ENCODE data around the gene LSP1.

LSP1 gene

GRCh38 chr11:1893581-1894359, 40.9 kb downstream of the LSP1 start:
- DNase-seq: no peak

DNA sequence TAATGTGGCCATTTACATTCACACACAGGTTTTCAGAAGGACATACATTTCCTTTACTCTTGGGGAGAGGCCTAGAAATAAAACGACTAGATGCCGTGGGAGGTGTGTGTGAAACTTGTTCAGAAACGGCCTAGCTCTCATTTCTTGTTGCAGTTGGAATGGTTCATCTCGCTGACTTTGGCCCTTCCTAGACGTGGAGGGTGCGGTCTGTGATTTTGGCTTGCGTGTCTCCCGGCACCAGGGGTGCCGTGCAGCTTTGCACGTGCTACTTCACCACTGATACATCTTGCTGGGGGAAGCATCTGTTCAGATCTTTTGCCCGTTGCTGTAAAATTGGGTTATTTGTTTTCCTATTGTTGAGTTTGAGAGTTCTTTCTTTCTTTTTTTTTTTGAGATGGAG, 41.9 kb downstream of the LSP1 start:
- no peak for DNase-seq

- no peak for DNase-seq
Observed at GRCh38 chr11:1896468-1896867, 43.6 kb downstream of the LSP1 start.

GRCh38 chr11:1896923-1897322, 44.0 kb downstream of the LSP1 start:
- no peak for DNase-seq

GRCh38 chr11:1899090-1899489, 46.2 kb downstream of the LSP1 start:
- no peak for DNase-seq

DNA sequence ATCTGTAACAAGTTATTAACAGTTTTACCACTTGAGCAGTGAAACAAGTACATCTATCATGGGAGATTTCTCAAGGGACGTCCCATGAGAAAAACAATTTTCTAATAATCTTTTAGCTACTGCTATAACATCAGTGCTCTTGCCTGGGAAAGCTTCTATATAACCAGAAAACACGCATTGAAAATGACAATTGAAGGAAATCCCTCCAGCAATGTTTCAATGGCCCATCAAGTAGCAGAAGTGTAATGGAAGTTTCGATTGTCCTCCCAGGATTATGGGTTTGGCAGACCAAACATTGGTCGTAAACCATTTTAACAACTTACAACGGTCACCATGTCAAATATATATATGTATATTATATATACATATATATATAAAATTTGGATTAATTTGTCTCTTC, 46.8 kb downstream of the LSP1 start:
- DNase-seq: no peak

- DNase-seq: no peak
Observed at GRCh38 chr11:1906181-1906580, 53.3 kb downstream of the LSP1 start.

- no peak for DNase-seq
Observed at GRCh38 chr11:1906611-1907423, 53.9 kb downstream of the LSP1 start.

DNA sequence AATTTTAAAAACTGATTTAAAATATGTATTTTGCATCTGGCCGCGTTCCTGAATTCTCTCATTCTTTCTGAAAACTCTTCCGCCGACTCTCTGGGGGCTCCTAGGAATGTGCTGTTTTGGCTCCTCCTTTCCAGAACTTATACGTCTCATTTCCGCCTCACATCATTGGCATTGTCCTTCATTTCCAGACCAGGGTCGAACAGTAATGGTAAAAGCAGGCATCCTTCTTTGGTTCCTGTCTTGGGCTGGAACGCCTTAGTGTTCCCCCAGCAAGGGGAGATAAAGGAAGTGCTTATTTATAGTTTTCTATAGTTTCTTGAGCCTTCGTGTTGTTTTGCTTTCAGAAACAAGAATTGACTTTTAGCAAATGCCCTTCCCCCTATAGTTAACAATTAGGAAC, 55.7 kb downstream of the LSP1 start:
- DNase-seq: no peak

GRCh38 chr11:1909524-1909923, 56.6 kb downstream of the LSP1 start:
- DNase-seq: no peak

DNA sequence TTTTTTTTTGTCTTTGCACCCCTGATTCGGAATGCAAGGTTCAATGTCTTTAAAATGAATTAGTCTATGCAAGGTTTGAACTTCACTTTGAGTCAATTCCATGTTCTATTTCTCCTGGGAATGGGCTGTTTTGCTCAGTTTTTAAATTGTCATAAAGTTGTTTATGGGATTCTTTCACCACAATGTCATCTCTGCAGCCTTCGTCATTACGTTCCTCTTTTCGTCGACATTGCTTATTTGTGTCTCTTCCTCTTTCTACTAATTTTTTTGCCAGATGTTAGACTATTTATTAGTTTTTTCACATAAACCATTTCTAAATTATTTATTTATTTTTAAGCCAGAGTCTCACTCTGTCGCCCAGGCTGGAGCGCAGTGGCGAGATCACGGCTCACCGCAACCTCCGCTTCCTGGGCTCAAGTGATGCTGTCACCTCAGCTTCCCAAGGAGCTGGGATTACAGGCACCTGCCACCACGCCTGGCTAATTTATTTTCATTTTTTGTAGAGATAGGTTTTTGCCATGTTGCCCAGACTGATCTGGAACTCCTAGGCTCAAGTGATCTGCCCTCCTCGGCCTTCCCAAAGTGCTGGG, 59.5 kb downstream of the LSP1 start:
- no peak for DNase-seq

DNA sequence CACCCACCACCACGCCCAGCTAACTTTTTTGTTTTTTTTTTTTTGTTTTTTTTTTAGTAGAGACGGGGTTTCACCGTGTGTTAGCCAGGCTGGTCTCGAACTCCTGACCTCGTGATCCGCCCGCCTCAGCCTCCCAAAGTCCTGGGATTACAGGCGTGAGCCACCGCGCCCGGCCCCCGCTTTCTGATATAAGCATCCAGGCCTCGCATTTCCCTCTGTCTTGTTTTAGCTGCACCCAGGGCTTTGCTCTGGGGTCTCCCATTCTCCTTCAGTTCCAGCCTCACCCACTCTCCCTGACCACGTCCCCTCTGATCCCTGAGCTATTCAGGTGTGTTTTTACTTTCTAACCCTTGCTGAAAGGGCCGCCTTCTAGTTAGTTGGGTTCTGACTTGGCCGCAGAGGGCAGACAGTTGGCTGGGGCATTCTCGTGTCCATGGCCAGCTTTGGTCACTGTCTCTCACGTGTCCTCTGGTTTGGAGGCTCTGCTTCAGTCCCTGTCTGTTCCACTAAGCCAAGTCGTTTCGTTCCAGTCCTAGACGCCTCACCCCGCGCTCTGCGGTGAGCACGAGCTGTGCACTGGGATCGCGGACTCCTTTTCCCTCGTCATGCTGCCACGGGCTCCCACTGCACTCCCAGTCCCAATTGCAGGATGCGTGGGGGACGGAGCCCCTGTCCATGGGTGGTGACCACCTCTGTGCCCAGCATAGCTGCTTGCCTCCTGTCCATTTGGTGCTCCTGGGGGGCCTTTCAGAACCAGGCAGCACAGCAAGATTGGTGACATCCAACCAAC, 60.6 kb downstream of the LSP1 start:
- no peak for DNase-seq

DNA sequence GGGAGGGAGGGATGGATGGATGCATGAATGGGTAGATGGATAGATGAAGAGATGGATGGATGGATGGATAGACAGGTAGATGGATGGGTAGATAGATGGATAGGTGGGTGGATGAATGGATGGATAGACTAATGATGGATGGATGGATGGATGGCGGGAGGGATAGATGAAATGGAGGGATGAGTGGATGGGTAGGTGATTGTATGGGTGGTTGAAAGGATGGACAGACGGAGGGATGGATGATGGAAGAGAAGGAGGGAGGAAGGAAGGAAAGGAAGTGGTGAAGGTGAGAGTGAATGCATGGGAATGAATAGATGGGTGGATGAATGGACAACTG, 62.9 kb downstream of the LSP1 start:
- no peak for DNase-seq

- DNase-seq: no peak
Observed at GRCh38 chr11:1916132-1916985, 63.5 kb downstream of the LSP1 start.

DNA sequence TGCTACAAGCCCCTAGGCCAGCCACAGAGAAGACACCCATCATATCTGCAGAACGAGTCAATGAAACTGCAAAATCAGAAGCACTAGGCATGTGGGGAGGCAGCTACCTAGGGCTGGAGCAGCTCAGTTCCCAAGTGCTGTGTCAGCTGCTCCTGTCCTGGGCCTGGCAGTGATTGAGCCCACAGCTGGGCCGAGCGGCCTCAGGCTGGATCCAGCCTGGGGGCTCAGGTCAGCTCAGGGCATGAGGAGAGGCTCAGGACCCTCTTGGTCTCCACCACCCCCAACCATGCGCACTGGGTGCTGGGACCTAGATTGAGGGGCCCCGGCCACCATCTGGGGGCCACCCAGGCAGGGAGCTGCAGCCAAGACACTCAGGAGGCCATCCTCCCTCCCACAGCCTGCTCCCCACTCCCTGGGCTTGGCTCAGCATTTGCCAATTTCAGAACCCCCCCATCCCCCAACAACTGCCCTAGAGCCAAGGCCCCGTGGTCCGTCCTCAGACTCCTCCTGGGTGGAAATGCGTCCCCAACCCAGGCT, 64.2 kb downstream of the LSP1 start:
- DNase-seq: no peak

GRCh38 chr11:1917523-1918435, 64.9 kb downstream of the LSP1 start:
- no peak for DNase-seq

- no peak for DNase-seq
Observed at GRCh38 chr11:1918436-1919315, 65.8 kb downstream of the LSP1 start.

GRCh38 chr11:1919391-1920127, 66.7 kb downstream of the LSP1 start, which contains the start of gene TNNT3:
Gene TNNT3, plus strand, starts transcription at chr11:1919703. Its CDS starts 3,172 bp downstream, at chr11:1922875.
- no peak for DNase-seq

Measured in activated CD4-positive, alpha-beta T cell treated with anti-CD3 and anti-CD28 coated beads, Interleukin-10, Interleukin-2, amounts not matched to agents 100 ng/mL and 50 ng/mL, durations not matched to agents 16 hours and 8 hours (primary cell).